ENCODE measurements around the gene LDAF1. TPM values are rescaled to one million over a fixed set of nuclear protein-coding genes. Genes with fewer than 3 reads are reported as not detected.

The LDAF1 gene
- polyA plus RNA-seq, 10 donors, result 25.6 to 46.7 (median 41.3) TPM

- DNase-seq, result no peak
Observed at GRCh38 chr16:21228361-21228872, 69.9 kb downstream of the LDAF1 start.

Other genes starting within 250 kb of the LDAF1 start
- gene DNAH3, start 7.8 kb upstream of the LDAF1 start, polyA plus RNA-seq (ENCODE audit: insufficient read length in 10 of 10), result under 1 TPM; 0.03 to 0.54 (median 0.25) TPM
- 1 to 10 TPM in 1 of 10 donors, under 1 TPM in 8, not detected in 1; 0.13 to 1.1 (median 0.35) TPM for gene ZP2, start 52.9 kb downstream of the LDAF1 start, polyA plus RNA-seq (ENCODE audit: insufficient read length in 10 of 10)
- gene ANKS4B, start 75.0 kb downstream of the LDAF1 start, polyA plus RNA-seq (ENCODE audit: insufficient read length in 10 of 10), result under 1 TPM in 5 of 10 donors, not detected in 5; 0.03 to 0.05 (median 0.04) TPM
- gene CRYM, start 119.6 kb downstream of the LDAF1 start, polyA plus RNA-seq (ENCODE audit: insufficient read length in 10 of 10), result 1 to 10 TPM in 2 of 10 donors, under 1 TPM in 4, not detected in 4; 0.11 to 2.2 (median 0.64) TPM